Parathyroid adenoma (tissue), 2 donors: Measurements from ENCODE around the gene FAM83D.

Experiments used
- H2AFZ ChIP-seq: fragments of 300-600 bp; sonication (generic); one replicate; pipeline ENCODE4 v1.7.0; 2017; ENCODE audit warnings: antibody characterized with exemption, mild to moderate bottlenecking
- H3K27ac ChIP-seq: fragments of 300-600 bp; sonication (generic); one replicate; pipeline ENCODE4 v1.7.0; 2017
- H3K27me3 ChIP-seq: fragments of 300-600 bp; sonication (generic); one replicate; pipeline ENCODE4 v1.7.0; 2017; ENCODE audit warnings: low read length; ENCODE audit not compliant: control insufficient read depth, insufficient read depth
- H3K36me3 ChIP-seq: fragments of 300-600 bp; sonication (generic); one replicate; pipeline ENCODE4 v1.7.0; 2017; ENCODE audit warnings: low read length; ENCODE audit not compliant: control insufficient read depth, insufficient read depth
- H3K4me1 ChIP-seq: fragments of 300-600 bp; sonication (generic); one replicate; pipeline ENCODE4 v1.7.0; 2017; ENCODE audit warnings: control low read depth
- H3K4me2 ChIP-seq: fragments of 300-600 bp; sonication (generic); one replicate; pipeline ENCODE4 v1.7.0; 2017; ENCODE audit warnings: low read length
- H3K4me3 ChIP-seq: fragments of 300-600 bp; sonication (generic); one replicate; pipeline ENCODE4 v1.7.0; 2017; ENCODE audit warnings: low read depth, low read length
- H3K79me2 ChIP-seq: fragments of 300-600 bp; sonication (generic); one replicate; pipeline ENCODE4 v1.7.0; 2017; ENCODE audit warnings: control low read depth
- H3K9ac ChIP-seq: fragments of 300-600 bp; sonication (generic); one replicate; pipeline ENCODE4 v1.7.0; 2017; ENCODE audit warnings: mild to moderate bottlenecking
- H3K9me3 ChIP-seq: fragments of 300-600 bp; sonication (generic); one replicate; pipeline ENCODE4 v1.7.0; 2017; ENCODE audit warnings: low read length; ENCODE audit not compliant: control insufficient read depth
- CTCF ChIP-seq: fragments of 300-600 bp; sonication (generic); IDR thresholded peaks from one replicate; pipeline ENCODE4 v1.7.0; 2017; ENCODE audit warnings: antibody characterized with exemption, mild to moderate bottlenecking
- donor health status: primary hyperparathyroidism.

The FAM83D gene

GRCh38 chr20:38985060-38985459 is 58.8 kb downstream of the FAM83D start:
- no peak overlapping the region for H3K4me2 ChIP-seq
- H3K27ac ChIP-seq: no peak overlapping the region
- H3K27me3 ChIP-seq: no peaks in the 10 kb centered on the region
- no peaks in the 10 kb centered on the region for H3K36me3 ChIP-seq
- H2AFZ ChIP-seq: no peak overlapping the region
- H3K9ac ChIP-seq: no peak overlapping the region
- H3K79me2 ChIP-seq: peaks cover under 1% of the 10 kb centered on the region
- H3K4me3 ChIP-seq: no peak overlapping the region
- TF ChIP-seq CTCF: no peak
- H3K9me3 ChIP-seq: no peaks in the 10 kb centered on the region
- no peaks in the 10 kb centered on the region for H3K4me1 ChIP-seq

- H3K36me3 ChIP-seq: no peaks in the 10 kb centered on the region
- no peak overlapping the region for H2AFZ ChIP-seq
- H3K27me3 ChIP-seq: no peaks in the 10 kb centered on the region
- no peak for TF ChIP-seq CTCF
- no peaks in the 10 kb centered on the region for H3K9me3 ChIP-seq
- no peak overlapping the region for H3K4me2 ChIP-seq
- H3K9ac ChIP-seq: no peak overlapping the region
- no peaks in the 10 kb centered on the region for H3K4me1 ChIP-seq
- H3K79me2 ChIP-seq: no peaks in the 10 kb centered on the region
- no peak overlapping the region for H3K27ac ChIP-seq
- no peak overlapping the region for H3K4me3 ChIP-seq
Measured at GRCh38 chr20:38985603-38986170, 59.5 kb downstream of the FAM83D start.

- no peak for TF ChIP-seq CTCF
- no peaks in the 10 kb centered on the region for H3K4me1 ChIP-seq
- H3K27ac ChIP-seq: no peak overlapping the region
- no peaks in the 10 kb centered on the region for H3K79me2 ChIP-seq
- no peaks in the 10 kb centered on the region for H3K27me3 ChIP-seq
- no peak overlapping the region for H2AFZ ChIP-seq
- no peak overlapping the region for H3K9ac ChIP-seq
- no peak overlapping the region for H3K4me2 ChIP-seq
- no peaks in the 10 kb centered on the region for H3K9me3 ChIP-seq
- H3K4me3 ChIP-seq: no peak overlapping the region
- H3K36me3 ChIP-seq: no peaks in the 10 kb centered on the region
Measured at GRCh38 chr20:38986663-38987062, 60.4 kb downstream of the FAM83D start.

GRCh38 chr20:38987777-38988176 is 61.6 kb downstream of the FAM83D start:
- Histone ChIP-seq H3K79me2 (no peaks in the 10 kb centered on the region), H3K4me1 (no peaks in the 10 kb centered on the region), H3K27ac (no peak overlapping the region), H3K4me3 (no peak overlapping the region), H3K4me2 (no peak overlapping the region), H3K9me3 (no peaks in the 10 kb centered on the region), H3K9ac (no peak overlapping the region), H3K36me3 (no peaks in the 10 kb centered on the region), H3K27me3 (no peaks in the 10 kb centered on the region), H2AFZ (no peak overlapping the region)
- TF ChIP-seq CTCF: no peak

- no peaks in the 10 kb centered on the region for H3K27me3 ChIP-seq
- no peaks in the 10 kb centered on the region for H3K79me2 ChIP-seq
- H3K4me1 ChIP-seq: no peaks in the 10 kb centered on the region
- H3K4me3 ChIP-seq: no peak overlapping the region
- no peak overlapping the region for H3K9ac ChIP-seq
- no peaks in the 10 kb centered on the region for H3K36me3 ChIP-seq
- no peak for TF ChIP-seq CTCF
- H3K27ac ChIP-seq: no peak overlapping the region
- no peak overlapping the region for H2AFZ ChIP-seq
- no peaks in the 10 kb centered on the region for H3K9me3 ChIP-seq
- no peak overlapping the region for H3K4me2 ChIP-seq
Measured at GRCh38 chr20:38990728-38991127, 64.5 kb downstream of the FAM83D start.
